RWPE2 (cell line): ENCODE data around the gene FHIT.

Source experiments
- ATAC-seq: fragments of 200-7000 bp; cut with Tn5 transposase; 3 replicates; pipeline ENCODE4 v1.9.1; 2021; ENCODE audit warnings: low read depth
- DNase-seq: peaks from one replicate; pipeline ENCODE4 v3.0.0-alpha.2; 2020; ENCODE audit warnings: low spot score
- H3K27ac ChIP-seq: fragments of 450-650 bp; 2 replicates; pipeline ENCODE4 v1.5.1; 2017; ENCODE audit warnings: mild to moderate bottlenecking; ENCODE audit not compliant: poor library complexity, severe bottlenecking
- H3K27me3 ChIP-seq: fragments of 250-450 bp; sonication (Bioruptor Pico); 2 replicates; pipeline ENCODE4 v1.5.1; 2021; ENCODE audit warnings: mild to moderate bottlenecking, moderate library complexity; ENCODE audit not compliant: insufficient read depth, poor library complexity, severe bottlenecking
- H3K36me3 ChIP-seq: fragments of 250-450 bp; sonication (Bioruptor Pico); 2 replicates; pipeline ENCODE4 v1.5.1; 2020; ENCODE audit warnings: low read depth, mild to moderate bottlenecking, moderate library complexity
- H3K4me1 ChIP-seq: fragments of 250-450 bp; sonication (Bioruptor Pico); 2 replicates; pipeline ENCODE4 v1.5.1; 2021; ENCODE audit warnings: mild to moderate bottlenecking, moderate library complexity; ENCODE audit not compliant: insufficient read depth, poor library complexity, severe bottlenecking
- H3K4me3 ChIP-seq: fragments of 250-450 bp; sonication (Bioruptor Pico); 2 replicates; pipeline ENCODE4 v1.5.1; 2021; ENCODE audit warnings: mild to moderate bottlenecking, moderate library complexity; ENCODE audit not compliant: severe bottlenecking
- H3K9me3 ChIP-seq: fragments of 250-450 bp; sonication (Bioruptor Pico); 2 replicates; pipeline ENCODE4 v1.5.1; 2021; ENCODE audit warnings: mild to moderate bottlenecking, moderate library complexity; ENCODE audit not compliant: severe bottlenecking
- TF ChIP-seq, protein P1 (sequence below): fragments of 450-650 bp; IDR thresholded peaks from one replicate; pipeline ENCODE4 v1.5.1; 2017; ENCODE audit warnings: mild to moderate bottlenecking, moderate library complexity; ENCODE audit not compliant: poor library complexity, severe bottlenecking

The FHIT gene

GRCh38 chr3:60954048-60954447, 297.2 kb downstream of the FHIT start:
- ATAC-seq: peak; percentile 70
- TF ChIP-seq, protein P1, sequence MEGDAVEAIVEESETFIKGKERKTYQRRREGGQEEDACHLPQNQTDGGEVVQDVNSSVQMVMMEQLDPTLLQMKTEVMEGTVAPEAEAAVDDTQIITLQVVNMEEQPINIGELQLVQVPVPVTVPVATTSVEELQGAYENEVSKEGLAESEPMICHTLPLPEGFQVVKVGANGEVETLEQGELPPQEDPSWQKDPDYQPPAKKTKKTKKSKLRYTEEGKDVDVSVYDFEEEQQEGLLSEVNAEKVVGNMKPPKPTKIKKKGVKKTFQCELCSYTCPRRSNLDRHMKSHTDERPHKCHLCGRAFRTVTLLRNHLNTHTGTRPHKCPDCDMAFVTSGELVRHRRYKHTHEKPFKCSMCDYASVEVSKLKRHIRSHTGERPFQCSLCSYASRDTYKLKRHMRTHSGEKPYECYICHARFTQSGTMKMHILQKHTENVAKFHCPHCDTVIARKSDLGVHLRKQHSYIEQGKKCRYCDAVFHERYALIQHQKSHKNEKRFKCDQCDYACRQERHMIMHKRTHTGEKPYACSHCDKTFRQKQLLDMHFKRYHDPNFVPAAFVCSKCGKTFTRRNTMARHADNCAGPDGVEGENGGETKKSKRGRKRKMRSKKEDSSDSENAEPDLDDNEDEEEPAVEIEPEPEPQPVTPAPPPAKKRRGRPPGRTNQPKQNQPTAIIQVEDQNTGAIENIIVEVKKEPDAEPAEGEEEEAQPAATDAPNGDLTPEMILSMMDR: no peak
- Histone ChIP-seq H3K4me3 (no peak overlapping the region), H3K27me3 (no peaks in the 10 kb centered on the region), H3K9me3 (no peaks in the 10 kb centered on the region), H3K36me3 (no peaks in the 10 kb centered on the region), H3K4me1 (peaks cover 19% of the 10 kb centered on the region), H3K27ac (peak overlapping the region; percentile 51)
- DNase-seq: no peak

GRCh38 chr3:60953351-60953750, 297.9 kb downstream of the FHIT start:
- Histone ChIP-seq H3K27me3 (no peaks in the 10 kb centered on the region), H3K9me3 (no peaks in the 10 kb centered on the region), H3K36me3 (no peaks in the 10 kb centered on the region), H3K27ac (peak overlapping the region; percentile 51), H3K4me3 (no peak overlapping the region), H3K4me1 (peaks cover 19% of the 10 kb centered on the region)
- ATAC-seq (peak; percentile 46; the same call in 1 of the 3 replicates), DNase-seq (no peak)
- TF ChIP-seq, protein P1: no peak

DNA sequence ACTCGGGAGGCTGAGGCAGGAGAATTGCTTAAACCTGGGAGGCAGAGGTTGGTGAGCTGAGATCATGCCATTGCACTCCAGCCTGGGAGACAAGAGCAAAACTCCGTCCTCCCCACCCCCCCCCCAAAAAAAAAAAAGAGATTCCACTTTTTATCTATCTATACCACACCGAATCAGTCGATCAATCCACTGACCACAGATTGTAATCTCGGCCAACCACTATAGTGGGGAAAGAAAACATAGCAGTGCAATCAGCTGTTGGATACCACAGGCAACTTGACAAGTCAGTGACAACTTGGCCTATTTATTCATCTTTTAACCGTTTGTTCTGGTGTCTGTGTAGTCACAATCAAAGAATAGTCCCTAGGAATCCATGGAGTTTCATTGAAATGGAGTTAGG, 299.2 kb downstream of the FHIT start:
- DNase-seq (no peak), ATAC-seq (no peak)
- Histone ChIP-seq H3K27ac (no peak overlapping the region), H3K4me1 (peaks cover 19% of the 10 kb centered on the region), H3K4me3 (no peak overlapping the region), H3K9me3 (no peaks in the 10 kb centered on the region), H3K27me3 (no peaks in the 10 kb centered on the region), H3K36me3 (no peaks in the 10 kb centered on the region)
- TF ChIP-seq, protein P1: no peak

- Histone ChIP-seq H3K27me3 (no peaks in the 10 kb centered on the region), H3K9me3 (no peaks in the 10 kb centered on the region), H3K27ac (no peak overlapping the region), H3K4me1 (peaks cover 14% of the 10 kb centered on the region), H3K4me3 (no peak overlapping the region), H3K36me3 (no peaks in the 10 kb centered on the region)
- TF ChIP-seq, protein P1: no peak
- ATAC-seq (no peak), DNase-seq (no peak)
Measured at GRCh38 chr3:60949146-60949545, 302.1 kb downstream of the FHIT start.

DNA sequence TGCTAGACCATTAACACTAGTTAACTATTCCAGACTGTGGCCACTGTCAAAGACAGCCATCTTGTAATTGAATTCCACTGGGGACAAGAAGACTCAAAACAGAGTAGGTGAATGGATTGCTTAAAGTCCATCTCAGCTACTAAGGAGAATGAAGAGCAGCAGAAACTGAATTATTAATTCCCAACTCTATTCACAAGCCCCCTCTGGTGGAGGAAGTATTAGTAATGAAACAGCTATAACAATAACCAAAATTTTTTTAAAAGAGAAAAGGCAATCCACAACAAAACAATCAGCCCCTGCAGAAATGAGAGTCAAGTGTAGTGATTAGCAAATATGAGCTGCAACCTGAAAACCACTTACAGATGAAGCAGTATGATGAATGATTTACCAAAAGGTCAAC, 302.8 kb downstream of the FHIT start:
- Histone ChIP-seq H3K27ac (no peak overlapping the region), H3K36me3 (no peaks in the 10 kb centered on the region), H3K4me3 (no peak overlapping the region), H3K4me1 (peaks cover 8% of the 10 kb centered on the region), H3K27me3 (no peaks in the 10 kb centered on the region), H3K9me3 (no peaks in the 10 kb centered on the region)
- TF ChIP-seq, protein P1: peak; percentile 33
- no peak for ATAC-seq
- DNase-seq: no peak
